Activated gamma-delta T cell (primary cell): ENCODE data around the gene ATP2B1.

Source experiments
- DNase-seq: peaks from one replicate; lab custom pipeline; 2025; lab: John Stamatoyannopoulos, UW

ATP2B1 gene

DNA sequence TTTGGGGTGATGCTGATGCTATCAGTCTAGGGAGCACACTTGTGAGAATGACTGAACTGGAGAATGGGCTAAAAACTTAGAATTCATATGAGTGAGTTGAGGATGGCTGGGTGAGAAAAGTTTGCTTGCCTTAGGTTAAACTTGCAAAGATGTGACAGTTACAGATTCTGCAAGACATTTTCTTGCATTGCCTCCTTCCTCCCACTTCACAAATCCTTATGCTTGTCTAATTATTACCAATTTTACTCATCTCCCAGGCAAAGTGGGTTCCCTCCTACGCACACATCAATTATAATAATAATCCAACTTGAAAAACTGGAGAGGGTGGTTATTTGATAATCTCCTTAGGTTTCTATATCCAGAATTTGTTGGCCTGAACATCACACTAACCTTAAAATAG lies 50.9 kb downstream of the ATP2B1 start:
- no peak for DNase-seq

GRCh38 chr12:89657066-89657465 lies 51.6 kb downstream of the ATP2B1 start:
- DNase-seq: no peak

DNA sequence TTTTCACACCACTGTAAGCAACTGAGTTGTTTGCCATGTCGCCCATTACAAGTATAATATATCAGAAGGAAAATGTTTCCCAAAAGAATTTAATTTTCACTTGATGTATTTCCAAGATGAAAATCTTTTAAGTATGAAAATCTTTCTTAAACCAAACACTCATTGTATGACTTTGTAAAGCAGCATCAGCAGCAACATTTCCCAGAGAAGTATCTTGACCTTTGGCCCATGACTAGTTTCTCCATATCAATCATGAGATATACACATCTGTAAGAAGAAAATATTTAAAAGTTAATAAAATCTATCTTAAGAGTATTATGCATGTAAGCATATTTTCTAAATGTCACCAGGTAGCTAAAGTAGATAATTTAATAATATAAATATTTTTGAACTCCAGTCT lies 52.8 kb downstream of the ATP2B1 start:
- no peak for DNase-seq

GRCh38 chr12:89651192-89651591 lies 57.4 kb downstream of the ATP2B1 start:
- DNase-seq: no peak

GRCh38 chr12:89650239-89650638 lies 58.4 kb downstream of the ATP2B1 start:
- no peak for DNase-seq

DNA sequence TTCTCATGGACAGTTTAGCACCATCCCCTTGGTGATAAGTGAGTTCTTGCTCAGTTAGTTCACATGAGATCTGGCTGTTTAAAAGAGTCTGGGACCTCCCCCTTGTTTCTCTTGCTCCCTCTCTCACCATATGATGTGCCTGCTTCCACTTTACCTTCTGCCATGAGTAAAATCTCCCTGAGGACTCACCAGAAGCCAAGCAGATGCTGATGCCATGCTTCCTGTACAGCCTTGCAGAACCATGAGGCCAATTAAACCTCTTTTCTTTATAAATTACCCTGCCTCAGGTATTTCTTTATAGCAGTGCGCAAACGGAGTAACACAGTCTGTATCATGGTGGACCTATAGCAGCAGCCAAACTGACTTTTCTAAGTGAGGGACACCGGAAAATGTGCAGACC lies 58.8 kb downstream of the ATP2B1 start:
- DNase-seq: no peak

DNA sequence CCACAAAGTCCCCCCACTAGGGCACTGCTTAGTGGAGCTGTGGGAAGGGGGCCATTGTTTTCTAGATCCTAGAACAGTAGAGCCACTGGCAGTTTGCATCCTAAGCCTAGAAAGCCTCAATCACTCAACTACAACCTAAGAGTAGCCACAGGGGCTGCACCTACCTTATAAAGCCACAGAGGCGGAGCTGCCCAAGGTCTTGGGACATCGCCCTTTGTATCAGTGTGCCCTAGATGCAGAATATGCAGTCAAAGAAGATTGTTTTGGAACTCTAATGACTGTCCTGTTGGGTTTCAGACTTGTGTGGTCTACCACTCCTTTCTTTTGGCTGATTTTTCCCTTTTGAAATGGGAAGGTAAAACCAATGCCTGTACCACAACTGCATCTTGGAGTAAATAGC lies 59.5 kb downstream of the ATP2B1 start:
- no peak for DNase-seq

DNA sequence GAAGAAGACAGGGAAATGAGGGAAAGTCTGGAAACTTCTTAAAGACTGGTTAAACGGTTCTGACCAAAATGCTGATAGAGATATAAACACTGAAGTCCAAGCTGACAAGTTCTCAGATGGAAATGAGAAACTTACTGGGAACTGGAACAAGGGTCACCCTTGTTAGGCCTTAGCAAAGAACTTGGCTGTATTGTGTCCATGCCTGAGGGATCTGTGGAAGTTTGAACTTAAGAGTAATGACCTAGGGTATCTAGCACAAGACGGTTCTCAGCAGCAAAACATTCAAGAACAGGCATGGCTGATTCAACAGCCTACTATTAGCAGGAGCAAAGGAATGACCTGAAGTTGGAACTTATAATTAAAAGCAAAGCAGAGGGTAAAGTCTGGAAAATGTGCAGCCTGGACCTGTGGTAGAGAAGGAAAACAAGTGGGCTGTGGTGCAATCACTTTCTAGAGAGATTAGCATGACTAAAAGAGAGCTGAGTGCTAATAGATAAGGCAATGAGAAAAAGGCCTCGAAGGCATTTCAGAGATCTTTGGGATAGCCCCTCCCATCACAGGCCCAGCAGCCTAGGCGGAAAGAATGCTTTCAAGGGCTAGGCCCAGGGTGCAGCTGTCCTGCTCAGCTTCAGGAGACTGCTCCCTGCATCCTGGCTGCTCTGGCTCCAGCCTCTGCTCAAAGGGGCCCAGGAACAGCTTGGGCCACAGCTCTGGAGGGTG lies 60.3 kb downstream of the ATP2B1 start:
- DNase-seq: no peak

- no peak for DNase-seq
Measured at GRCh38 chr12:89645434-89645833, 63.2 kb downstream of the ATP2B1 start.

GRCh38 chr12:89642959-89643358 lies 65.7 kb downstream of the ATP2B1 start:
- DNase-seq: no peak

GRCh38 chr12:89636776-89637160 lies 71.9 kb downstream of the ATP2B1 start:
- no peak for DNase-seq

- no peak for DNase-seq
Measured at GRCh38 chr12:89636052-89636775, 72.4 kb downstream of the ATP2B1 start.

DNA sequence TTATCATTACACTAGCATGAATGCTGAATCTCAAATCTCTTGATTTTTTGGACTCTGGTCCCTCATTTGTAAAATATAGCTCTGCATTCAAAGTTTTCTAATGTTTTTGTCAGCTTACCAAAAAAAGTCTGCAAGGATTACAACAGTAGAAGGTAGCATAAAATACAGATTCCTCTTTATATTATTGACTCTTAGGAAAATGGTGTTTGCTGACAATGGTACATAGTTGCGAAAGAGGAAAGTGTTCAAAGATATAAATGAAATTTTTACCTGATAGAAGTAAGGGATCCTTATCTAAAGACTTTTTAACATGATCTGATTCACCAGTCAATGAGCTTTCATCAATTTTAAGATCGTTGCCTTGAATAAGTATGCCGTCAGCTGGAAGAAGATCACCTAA lies 74.1 kb downstream of the ATP2B1 start:
- DNase-seq: no peak

DNA sequence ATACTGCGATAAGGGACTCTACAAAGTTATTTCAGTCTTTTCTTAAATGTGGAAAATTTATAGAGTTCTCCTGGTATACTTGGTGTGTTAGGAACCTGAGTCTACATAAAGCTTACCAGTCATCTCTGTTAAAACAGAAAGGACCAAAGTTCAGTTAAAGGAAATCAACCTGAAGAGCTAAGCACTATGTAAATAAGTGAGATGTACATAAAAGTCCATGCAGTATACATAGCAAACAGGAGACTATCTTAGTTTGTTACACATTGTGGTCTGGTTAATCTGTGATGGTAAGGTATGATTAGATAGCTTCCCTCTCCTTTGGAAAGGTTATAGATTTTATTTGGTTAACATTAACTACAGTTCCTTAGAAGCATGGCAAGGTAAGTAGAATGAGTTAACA lies 75.9 kb downstream of the ATP2B1 start:
- no peak for DNase-seq

DNA sequence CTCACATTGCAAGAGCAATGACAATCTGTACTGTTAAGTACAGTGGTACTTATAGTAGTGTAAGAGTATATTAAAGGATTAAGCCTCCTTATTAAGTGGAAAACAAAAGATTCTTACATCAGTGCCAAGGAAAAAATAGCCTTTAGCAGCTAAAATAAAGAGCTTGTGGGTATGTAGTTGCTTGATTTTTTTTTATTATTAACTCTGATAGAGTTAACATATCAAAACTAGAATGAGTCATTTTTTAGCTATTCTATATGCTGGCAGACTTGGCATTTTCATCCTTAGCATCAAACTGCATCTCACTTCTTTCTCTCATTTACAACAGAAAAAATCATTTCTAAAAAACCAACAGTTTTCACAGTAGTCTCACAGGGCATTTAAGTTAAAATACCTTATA lies 86.5 kb downstream of the ATP2B1 start:
- DNase-seq: no peak

GRCh38 chr12:89621521-89621920 lies 87.1 kb downstream of the ATP2B1 start:
- DNase-seq: no peak

DNA sequence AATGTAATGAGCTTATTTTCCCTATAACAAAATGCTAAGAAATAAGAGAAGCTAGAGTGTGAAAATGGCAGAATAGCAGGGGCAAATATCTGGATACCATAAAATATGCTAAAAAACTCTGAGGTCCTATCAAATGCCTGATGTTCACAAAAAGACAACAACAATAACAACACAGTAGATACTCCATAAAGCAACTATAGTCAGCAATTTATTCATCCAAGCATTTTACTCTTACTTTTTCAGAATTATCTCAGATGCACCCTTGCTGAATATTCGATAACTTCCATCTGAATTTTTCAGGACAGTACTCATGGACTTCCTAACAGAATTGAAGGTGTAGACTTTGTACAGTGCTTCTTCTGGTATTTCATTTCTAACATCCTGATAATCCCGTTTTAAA lies 88.9 kb downstream of the ATP2B1 start:
- no peak for DNase-seq

DNA sequence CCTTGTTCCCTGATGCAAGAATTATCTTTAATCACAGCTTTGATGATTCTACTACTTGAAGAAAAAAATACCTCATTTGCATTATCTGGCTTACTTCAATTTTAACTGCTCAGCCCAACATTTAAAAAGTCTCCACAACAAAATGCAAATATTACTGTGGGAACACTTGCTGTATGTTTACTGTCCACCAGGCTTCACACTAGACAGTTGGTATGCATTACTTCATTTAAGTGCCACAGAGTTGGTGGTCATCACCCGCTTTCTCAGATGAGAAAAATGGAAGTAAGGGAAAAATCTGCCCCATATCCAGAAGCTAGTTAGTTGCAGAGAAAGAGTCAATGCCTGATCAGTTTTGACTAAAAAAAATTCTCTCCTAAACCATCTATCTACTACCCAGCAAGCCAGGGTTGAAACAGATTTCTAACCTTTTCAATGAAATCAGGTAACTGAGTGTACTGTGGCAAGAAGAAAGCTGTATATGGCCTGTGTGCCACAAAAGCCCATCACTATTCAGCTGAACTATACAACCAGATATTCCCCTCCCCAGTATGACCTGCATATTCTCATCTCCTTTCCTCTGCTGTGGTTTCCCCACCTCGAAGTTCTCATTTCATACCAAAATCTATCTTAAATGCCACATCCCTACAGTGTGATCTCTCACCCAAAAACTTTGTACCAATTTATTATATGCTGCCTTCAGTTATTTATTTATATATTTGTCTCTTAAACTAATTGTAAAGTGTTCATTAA lies 90.3 kb downstream of the ATP2B1 start:
- no peak for DNase-seq

DNA sequence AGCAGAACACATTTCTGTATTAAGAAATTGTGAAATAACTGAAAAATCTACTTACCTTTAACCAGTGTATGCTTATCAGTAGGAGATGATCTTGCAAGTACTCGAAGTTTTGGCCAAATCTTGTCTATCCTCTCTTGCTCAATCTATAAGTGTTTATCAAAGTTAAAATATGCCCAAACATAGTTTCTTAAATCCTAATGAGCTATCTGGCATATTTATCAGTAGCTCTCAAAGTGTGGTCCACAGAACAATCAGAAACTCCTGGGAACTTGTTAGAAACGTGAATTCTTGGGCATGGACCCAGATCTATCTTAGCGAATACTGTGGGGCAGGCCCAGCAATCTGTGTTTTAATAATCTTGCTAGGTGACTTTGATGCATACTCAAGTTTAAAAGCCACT lies 98.3 kb downstream of the ATP2B1 start:
- DNase-seq: no peak

DNA sequence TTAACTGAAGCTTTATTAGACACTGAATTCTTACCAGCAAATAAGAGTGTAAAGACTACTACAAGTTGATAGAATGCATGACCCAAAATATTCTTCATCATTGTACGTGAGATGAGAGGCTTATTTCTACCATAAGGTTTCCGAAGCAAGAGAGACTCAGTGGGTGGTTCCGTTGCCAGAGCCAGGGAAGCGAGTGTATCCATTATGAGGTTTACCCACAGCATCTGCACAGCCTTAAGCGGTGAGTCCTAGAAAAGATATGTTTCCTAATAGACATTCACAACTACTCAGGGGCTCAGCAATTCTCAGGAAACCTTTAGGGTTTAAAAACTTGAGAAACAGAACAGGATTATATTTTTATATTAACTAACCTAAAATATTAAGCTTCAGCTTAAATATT lies 105.0 kb downstream of the ATP2B1 start:
- no peak for DNase-seq

- no peak for DNase-seq
Measured at GRCh38 chr12:89597770-89598169, 110.9 kb downstream of the ATP2B1 start.

DNA sequence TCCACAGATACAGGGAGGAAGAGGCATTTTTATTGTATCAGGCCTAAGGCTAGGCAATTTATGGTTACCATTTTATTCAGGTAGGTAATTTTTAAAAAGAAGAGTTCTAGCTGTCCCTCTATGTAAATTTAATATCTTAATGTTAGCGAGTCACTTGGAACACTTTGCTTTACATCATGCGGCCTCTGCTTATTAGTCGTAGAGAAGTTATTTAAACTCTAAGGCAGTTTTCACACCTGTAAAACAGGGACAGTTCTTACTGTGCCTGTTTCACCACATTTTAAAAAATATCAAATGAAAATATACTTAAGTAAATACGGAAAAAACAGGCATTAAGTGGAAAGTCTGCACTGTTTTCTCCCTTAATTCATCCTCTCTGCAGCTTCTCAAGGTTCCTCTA lies 111.4 kb downstream of the ATP2B1 start:
- DNase-seq: no peak

GRCh38 chr12:89593873-89594272 lies 114.8 kb downstream of the ATP2B1 start:
- no peak for DNase-seq
